ENCODE data around the gene MET.
"Not testable (repeated sequence)": the region's sequence is repeated elsewhere in the genome, so short reads cannot be mapped to it uniquely, and the experiment has no call there.

The MET gene

DNA sequence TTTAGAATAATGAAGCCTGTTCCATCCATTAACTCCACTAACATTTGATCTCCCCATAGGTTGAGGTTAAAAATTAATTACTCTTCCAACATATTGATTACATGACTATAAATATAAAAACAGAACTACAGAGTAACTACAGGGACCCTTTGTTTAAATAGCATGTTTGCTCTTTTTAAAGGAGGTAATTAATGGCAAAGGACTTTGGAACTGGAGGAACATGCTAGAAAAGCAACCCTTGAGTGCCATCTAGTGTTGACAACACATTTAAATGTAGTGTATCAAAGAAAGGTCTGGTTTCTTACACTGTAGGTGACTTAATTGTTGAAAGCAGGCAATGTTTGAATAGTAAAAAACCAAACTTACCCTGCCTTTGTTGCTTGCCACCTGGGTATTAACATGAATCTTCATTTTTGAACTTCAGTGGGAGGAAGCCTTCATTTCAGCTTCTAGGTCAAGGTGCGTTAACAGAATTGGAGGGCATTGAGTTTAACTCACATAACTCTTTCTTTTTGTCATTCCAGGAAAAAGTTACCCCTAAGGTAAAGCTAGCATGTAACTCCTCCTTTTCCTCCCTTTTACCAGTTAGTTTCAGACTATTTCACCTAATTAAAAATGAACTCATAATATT lies 137.8 kb downstream of the MET start:
- DNase-seq (ENCODE audit: low read depth) = peak; percentile 71

DNA sequence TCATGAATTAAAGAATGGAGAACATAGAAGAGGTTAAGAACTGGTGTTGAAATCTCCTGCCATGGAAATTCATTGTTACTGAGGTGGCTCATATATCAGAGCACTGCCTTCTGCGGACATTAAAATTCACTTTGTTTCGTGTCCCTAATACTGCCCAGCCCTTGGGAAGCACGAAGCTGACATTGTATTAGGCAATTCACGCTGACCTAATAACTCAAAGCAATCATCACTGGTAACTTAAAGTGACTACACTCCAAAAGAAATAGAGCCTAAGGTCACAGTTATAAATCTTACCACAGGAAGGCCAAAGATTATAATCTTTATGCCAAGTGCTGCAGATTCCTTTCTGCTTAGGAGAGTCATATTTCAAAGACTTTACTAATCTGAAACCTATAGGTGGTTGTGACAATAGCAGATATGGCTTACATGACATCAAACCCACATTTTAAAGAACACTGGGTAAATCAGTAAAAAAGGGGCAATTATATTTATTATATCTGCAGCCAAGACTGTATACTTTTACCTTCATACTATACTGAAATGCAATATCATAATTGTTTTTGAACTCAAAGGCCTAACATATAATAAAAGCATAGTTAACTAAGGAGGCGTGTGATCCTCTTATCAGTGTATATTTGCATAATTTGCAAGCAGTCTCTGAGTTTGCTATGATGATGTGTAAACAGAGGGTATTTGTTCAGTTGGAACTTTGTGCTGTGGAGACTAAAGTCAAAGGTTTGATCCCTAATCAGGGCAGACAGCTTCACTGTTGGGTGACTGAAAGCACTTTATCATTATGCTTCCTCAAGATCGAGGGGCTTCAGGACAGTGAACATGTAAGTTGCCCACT lies 138.5 kb downstream of the MET start:
- DNase-seq (ENCODE audit: low read depth) = peak; percentile 31

DNA sequence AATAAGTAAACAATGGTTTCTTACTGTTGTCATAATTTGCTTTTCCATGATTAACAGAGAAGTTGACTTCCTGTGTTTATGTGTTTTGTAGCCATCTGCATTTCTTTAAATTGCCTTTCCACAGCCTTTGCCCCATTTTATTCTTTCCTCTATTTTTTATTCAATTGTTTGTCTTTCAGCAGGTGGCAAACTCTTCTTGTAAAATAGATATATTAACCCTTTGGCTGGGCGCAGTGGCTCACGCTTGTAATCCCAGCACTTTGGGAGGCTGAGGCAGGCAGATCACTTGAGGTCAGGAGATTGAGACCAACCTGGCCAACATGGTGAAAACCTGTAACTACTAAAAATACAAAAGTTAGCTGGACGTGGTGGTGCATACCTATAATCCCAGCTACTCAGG lies 139.8 kb downstream of the MET start:
- DNase-seq (ENCODE audit: low read depth) = no peak

DNA sequence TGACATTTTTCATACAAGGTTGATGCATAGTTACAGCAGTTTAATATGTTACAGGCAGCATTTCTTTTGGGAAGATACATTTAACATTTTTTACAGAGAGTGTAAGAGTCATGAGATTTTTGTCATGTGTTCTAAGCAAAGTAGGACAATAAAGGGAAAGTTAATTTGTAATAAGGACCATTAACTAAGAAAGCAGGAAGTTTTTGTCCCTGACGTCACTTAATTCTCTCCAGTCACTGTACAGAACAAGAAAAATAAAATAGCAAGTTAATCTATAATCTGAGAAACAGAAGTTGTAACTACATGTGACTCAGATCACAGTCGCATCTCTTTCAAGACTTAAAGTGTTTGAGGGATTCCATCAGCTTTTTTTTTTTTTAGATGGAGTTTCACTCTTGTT lies 140.9 kb downstream of the MET start:
- no peak for DNase-seq (ENCODE audit: low read depth)

DNA sequence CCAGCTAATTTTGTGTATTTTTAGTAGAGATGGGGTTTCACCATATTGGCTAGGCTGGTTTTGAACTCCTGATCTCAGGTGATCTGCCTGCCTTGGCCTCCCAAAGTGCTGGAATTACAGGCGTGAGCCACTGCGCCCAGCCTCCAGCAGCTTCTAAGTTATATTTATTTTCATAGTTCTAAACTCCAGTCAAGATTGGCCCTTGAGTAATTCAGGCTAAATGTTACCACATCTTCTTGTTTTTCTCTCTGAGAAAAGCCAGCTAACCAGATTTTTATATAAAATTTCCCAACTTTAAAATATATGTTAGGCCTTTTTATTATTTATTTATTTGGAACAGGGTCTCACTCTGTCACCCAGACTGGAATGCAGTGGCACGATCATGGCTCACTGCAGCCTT lies 141.4 kb downstream of the MET start:
- DNase-seq (ENCODE audit: low read depth) = peak; percentile 55

DNA sequence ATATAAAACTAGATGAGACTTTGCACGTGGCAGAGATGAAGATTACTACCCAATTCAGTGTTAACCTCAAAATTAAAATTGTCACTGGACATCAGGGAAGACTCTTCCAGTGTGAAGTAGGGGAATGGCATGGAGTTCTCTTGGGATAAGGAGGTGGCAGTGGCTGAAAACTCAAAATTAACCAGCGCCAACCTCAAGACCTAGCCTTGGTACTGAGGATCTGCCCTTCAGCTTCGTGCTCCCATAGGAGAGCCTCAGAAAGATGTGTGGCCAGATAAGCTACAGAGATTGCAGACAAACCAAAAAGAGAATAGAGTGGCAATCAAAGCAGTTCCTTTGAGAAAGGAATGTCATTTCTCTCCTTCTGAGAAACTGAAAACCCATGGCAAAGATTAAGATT lies 143.0 kb downstream of the MET start:
- no peak for DNase-seq (ENCODE audit: low read depth)

DNA sequence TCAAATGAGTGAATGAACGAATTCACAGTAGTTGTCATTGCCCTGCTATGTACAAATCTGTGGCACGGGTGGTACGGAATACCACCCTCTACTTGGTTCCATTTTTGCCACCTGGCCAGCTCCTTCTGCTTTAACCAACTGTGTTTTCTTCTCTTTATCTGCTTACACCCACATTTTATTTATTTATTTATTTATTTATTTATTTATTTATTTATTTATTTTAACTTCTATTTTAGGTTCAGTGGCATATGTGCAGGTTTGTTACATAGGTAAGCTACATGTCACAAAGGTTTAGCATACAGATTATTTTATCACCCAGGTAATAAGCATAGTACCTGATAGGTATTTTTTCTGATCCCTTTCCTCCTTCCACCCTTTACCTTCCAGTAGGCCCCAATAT lies 148.2 kb downstream of the MET start:
- DNase-seq (ENCODE audit: low read depth) = no peak

DNA sequence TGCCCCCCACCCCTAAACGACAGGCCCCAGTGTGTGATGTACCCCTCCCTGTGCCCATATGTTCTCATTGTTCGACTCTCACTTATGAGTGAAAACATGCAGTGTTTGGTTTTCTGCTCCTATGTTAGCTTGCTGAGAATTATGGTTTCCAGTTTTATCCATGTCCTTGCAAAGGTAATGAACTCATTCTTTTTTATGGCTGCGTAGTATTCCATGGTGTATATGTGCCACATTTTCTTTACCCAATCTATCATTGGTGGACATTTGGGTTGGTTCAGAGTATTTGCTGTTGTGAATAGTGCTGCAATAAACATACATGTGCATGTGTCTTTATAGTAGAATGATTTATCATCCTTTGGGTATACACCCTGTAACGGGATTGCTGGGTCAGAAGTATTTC lies 149.7 kb downstream of the MET start:
- DNase-seq (ENCODE audit: low read depth) = not testable (repeated sequence)

DNA sequence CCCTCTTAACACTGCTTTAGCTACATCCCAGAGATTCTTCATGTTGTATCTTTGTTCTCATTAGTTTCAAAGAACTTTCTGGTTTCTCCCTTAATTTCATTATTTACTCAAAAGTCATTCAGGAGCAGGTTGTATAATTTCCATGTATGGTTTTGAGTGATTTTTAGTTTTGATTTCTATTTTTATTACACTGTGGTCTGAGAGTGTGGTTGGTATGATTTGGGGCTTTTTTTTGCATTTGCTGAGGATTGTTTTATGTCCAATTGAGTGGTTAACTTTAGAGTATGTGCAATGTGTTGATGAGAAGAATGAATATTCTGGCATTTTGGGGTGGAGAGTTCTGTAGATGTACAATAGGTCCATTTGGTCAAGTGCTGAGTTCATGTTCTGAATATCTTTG lies 152.5 kb downstream of the MET start:
- no peak for DNase-seq (ENCODE audit: low read depth)

DNA sequence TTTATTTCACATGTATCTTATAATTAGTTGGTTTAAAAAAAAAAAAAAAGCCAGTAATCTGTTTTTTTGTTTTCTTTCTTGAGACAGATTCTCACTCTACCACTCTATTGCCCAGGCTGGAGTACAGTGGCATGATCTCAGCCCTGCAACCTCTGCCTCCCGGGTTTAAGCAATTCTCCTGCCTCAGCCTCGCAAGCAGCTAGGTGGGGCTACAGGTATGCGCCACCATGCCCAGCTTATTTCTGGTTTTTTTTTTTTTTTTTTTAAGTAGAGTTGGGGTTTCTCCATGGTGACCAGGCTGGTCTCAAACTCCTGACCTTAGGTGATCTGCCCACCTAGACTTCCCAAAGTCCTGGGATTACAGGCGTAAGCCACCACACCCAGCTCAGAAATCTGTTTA lies 156.3 kb downstream of the MET start:
- no peak for DNase-seq (ENCODE audit: low read depth)

DNA sequence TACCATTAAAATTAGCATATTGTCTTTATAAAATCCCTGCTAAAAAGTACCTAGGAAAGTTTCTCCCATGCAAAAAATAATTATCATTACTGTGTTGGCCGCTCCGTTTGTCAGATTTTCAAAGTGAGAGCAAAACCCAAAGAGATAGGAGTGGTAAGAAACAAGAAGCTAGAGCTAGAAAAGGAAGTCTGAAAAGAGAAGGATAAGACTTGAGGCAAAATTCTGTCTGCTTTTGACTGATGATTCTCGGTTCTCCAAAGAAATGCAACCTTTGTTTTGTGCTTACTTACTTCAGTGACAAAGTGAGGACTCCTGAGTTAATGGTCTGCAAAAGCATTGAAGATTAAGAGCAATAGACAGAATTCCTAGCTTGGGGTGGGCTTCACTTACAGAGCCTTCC lies 157.0 kb downstream of the MET start:
- no peak for DNase-seq (ENCODE audit: low read depth)

DNA sequence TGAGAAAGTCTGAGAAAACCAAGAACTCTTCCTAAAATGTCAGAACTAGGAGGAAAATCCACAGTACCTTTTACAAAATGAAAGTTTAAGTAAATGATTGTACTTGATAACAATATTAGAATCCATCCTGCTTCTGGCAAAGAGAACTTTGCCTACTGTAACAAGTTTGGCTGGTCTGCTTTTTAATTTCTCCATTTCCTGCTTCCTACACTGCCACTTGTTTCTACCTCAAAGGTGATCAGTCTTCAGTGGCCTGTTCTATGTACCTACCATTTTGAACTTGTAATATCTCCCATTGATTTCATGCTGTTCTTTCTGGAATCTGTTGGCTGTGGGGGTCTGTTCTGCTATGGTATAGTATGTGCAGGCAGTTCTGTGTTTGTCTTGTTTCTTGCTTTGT lies 157.5 kb downstream of the MET start:
- no peak for DNase-seq (ENCODE audit: low read depth)

DNA sequence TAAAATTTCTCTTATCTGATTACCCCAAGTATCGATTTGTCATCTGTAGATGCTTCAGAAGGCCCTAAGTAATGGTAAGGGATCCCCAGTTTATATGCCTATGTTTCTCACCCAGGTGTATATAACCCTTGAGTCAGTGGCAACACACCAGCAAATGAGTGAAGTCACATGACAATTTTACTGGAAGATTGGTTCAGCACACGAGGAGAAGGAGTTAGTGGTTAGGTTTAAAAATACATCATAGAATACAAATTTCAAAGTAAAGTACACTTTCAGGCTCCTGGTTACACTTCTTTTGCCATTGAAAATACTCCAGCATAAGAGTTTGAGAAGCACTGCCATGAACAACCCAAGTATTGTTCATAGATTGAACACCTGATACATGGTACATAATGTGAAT lies 160.7 kb downstream of the MET start:
- DNase-seq (ENCODE audit: low read depth) = no peak

DNA sequence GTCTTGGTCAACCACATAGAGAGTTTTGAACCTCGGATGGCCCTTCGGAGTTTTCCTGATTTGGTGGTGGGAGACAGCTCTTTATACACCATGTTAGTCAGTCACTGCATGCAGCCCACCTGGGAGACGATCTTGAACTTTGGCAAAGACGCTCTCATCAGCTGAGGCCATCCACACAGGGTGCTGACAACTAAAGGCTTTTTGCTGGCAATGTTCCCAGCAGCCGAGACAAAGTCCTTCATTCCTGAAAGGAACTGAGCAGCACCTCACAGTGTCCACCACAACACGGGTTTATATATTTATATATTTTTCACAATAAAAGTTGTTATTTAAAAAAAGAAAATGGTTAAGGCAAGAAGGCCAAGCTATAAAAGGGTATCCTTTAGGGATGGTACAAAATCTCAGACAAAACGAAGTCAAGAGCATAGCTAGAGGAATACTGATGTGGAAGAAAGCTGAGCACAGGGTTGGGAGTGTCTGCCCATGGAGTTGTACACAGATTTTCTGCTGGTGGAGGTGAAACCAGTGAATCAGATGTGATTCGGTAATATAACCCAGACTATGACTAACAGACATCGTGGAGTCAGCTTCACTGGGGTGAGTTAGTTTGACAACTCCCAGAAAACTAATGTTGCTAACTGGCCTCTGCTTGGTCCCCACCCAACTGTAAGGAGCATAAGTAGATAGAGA lies 163.0 kb downstream of the MET start:
- DNase-seq (ENCODE audit: low read depth) = peak; percentile 54

DNA sequence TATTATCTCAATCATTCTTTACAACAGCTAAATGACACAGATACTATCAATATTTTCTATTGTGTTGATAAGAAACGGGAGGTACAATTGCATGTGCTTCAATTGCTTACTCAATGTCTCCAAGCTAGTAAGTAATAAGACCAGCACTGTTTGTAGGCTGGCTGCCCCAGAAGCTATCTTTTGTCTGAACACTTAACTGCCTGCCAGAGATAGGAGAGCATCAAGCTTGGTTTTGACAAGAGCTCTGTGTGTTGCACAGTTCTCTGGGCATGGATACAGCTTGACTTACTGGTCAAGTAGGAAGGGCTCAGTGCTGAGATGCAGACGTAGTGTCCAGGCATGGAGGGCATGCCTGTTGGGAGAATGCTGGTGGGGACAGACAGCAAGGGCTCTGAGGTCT lies 164.1 kb downstream of the MET start:
- DNase-seq (ENCODE audit: low read depth) = no peak

DNA sequence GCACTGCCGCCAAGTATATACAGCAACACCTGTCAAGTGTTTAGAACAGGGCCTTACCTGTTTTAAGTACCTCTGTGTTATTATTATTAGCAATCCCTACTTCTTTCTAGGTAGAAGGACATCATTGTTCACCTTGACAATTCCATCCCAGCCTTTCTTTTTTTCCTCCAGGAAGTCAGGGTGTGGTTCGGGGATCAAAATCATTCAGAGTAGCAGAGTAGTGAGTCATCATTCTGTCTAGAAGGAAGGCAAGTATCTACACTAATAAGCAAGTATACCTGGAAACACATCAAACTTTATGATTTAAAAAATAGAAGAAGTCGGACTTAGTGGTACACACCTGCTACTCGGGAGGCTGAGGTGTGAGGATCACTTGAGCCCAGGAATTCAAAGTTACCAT lies 164.9 kb downstream of the MET start:
- DNase-seq (ENCODE audit: low read depth) = peak; percentile 3

DNA sequence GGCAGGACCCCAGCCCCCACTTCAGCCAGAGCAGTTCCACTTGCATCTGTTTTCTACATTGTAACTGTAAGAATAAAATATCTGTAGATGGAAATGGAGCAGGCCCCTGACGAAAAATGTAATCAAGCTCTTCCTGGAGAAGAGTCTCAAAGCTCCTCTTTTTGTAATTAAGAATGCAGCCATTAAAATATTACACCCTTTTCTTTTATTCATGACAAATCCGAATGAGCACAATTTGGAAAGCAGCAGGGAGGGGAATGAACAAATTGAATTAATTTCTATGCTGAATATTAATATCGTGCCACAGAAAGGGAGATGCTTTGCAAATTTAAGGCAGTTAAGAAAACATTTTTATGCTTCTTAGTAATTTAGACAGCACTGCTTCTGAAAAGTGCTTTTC lies 165.6 kb downstream of the MET start:
- no peak for DNase-seq (ENCODE audit: low read depth)

DNA sequence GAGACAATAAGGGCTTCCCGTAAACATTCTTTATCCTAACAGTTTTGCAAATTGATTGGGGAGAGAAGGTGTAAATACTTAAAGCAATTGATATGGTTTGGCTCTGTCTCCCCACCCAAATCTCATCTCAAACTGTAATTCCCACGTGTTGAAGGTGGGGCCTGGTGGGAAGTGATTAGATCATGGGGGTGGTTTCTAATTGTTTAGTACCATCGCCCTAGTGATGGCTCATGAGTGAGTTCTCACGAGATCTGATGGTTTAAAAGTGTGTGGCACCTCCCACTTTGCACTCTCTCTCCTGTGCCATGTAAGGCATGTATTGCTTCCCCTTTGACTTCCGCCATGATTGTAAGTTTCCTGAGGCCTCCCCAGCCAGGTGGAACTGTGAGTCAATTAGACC lies 168.3 kb downstream of the MET start:
- no peak for DNase-seq (ENCODE audit: low read depth)

DNA sequence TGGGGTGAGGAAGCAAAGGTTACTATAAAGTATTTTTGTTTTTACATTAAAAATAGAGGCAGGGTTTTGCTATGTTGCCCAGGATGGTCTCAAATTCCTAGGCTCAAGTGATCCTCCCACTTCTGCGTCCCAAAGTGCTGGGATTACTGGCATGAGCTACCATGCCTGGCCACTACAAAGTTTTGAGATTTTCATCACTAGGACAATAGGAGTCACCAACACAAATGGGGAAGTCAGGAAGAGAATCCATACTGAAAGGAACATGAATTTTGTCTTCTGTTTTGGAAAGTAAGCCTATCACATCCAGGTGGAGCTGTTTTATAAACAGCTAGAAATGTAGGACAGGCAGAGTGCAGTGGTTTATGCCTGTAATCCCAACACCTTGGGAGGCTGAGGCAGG lies 170.4 kb downstream of the MET start:
- DNase-seq (ENCODE audit: low read depth) = no peak

DNA sequence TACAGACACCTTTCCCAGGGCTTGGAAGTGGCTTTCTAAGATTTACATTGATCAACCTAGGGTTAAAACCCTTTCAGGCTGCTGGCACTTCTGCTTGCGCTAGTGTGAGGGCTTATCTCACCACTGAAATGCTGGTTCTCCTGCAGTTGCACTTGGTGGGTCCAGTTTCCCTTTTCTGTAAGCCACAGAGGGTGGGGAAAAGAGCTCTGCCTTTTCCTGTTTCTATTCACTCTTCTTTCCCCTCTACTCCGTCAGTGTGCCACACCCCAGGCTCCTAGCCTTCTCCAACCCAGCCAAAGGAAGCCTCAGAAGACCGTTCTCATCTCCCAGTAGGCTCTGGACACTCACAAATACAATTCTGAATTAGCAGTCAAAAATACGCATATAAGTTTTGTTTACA lies 171.4 kb downstream of the MET start:
- DNase-seq (ENCODE audit: low read depth) = no peak
